Dedifferentiated amniotic fluid mesenchymal stem cell (primary cell): ENCODE measurements around the gene CT45A7.
"Not testable (repeated sequence)": the region's sequence is repeated elsewhere in the genome, so short reads cannot be mapped to it uniquely, and the experiment has no call there.

Experiments used
- DNase-seq: peaks from one replicate; pipeline ENCODE4 v3.0.0-alpha.2; 2016; ENCODE audit errors: extremely low spot score

CT45A7 gene, protein sequence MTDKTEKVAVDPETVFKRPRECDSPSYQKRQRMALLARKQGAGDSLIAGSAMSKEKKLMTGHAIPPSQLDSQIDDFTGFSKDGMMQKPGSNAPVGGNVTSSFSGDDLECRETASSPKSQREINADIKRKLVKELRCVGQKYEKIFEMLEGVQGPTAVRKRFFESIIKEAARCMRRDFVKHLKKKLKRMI

DNA sequence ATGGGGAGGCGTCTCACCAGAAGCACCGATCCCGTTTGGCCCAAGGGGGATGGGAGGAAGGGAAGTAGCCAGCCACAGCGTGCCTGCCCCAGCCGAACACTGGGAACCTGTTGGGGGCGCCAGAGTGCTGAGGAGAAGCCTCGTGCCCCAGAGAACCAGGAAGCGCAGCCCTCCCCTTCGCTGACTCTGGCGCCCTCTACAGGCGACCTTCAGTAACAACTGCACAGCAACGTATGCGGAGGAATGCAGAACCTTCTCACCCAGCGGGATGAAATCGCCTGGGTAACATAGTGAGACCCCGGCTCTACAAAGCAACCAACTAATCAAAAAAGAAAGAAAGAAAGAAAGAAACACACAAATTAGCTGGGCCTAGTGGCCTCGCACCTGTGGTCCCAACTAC lies at the start of gene CT45A7:
Gene CT45A7 (minus strand): TSS at position 101 of the 400 bp plus-strand sequence. CDS start 3,747 bp downstream, outside the sequence.
- not testable (repeated sequence) for DNase-seq

DNA sequence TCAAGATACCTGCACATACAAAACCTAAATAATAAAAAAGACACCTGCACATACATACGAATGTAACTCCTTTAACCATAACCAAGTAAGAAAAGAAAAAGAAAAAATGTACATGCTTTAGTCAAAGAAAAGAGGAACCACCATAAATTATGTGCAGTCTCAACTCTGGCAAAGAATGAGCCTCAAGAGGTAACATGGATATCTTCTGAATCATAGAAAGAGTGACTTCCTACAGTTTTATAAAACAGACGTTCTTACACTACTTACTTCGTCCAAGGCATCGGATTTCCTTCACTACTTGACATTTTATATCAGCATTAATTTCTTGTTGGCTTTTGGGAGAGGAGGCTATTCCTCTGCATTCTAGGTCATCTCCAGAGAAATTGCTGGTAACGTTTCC lies 45.7 kb upstream of the CT45A7 start:
- DNase-seq, result not testable (repeated sequence)

DNA sequence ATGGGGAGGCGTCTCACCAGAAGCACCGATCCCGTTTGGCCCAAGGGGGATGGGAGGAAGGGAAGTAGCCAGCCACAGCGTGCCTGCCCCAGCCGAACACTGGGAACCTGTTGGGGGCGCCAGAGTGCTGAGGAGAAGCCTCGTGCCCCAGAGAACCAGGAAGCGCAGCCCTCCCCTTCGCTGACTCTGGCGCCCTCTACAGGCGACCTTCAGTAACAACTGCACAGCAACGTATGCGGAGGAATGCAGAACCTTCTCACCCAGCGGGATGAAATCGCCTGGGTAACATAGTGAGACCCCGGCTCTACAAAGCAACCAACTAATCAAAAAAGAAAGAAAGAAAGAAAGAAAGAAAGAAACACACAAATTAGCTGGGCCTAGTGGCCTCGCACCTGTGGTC lies 34.6 kb upstream of the CT45A7 start, which contains the start of gene CT45A9:
Gene CT45A9 (minus strand): TSS at position 101 of the 400 bp plus-strand sequence. CDS start 3,751 bp downstream, outside the sequence.
- DNase-seq, result not testable (repeated sequence)

DNA sequence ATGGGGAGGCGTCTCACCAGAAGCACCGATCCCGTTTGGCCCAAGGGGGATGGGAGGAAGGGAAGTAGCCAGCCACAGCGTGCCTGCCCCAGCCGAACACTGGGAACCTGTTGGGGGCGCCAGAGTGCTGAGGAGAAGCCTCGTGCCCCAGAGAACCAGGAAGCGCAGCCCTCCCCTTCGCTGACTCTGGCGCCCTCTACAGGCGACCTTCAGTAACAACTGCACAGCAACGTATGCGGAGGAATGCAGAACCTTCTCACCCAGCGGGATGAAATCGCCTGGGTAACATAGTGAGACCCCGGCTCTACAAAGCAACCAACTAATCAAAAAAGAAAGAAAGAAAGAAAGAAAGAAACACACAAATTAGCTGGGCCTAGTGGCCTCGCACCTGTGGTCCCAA lies 17.4 kb upstream of the CT45A7 start, which contains the start of gene CT45A8:
Gene CT45A8 (minus strand): TSS at position 101 of the 400 bp plus-strand sequence. CDS start 3,755 bp downstream, outside the sequence.
- not testable (repeated sequence) for DNase-seq

DNA sequence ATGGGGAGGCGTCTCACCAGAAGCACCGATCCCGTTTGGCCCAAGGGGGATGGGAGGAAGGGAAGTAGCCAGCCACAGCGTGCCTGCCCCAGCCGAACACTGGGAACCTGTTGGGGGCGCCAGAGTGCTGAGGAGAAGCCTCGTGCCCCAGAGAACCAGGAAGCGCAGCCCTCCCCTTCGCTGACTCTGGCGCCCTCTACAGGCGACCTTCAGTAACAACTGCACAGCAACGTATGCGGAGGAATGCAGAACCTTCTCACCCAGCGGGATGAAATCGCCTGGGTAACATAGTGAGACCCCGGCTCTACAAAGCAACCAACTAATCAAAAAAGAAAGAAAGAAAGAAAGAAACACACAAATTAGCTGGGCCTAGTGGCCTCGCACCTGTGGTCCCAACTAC lies 17.2 kb downstream of the CT45A7 start, which contains the start of gene CT45A2:
Gene CT45A2 (minus strand): TSS at position 101 of the 400 bp plus-strand sequence. CDS start 3,747 bp downstream, outside the sequence.
- not testable (repeated sequence) for DNase-seq

DNA sequence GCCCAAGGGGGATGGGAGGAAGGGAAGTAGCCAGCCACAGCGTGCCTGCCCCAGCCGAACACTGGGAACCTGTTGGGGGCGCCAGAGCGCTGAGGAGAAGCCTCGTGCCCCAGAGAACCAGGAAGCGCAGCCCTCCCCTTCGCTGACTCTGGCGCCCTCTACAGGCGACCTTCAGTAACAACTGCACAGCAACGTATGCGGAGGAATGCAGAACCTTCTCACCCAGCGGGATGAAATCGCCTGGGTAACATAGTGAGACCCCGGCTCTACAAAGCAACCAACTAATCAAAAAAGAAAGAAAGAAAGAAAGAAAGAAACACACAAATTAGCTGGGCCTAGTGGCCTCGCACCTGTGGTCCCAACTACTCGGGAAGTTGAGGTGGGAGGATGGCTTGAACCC lies 34.4 kb downstream of the CT45A7 start, which contains the start of gene CT45A6:
Gene CT45A6 (minus strand): TSS at position 101 of the 400 bp plus-strand sequence. CDS start 3,794 bp downstream, outside the sequence.
- not testable (repeated sequence) for DNase-seq

DNA sequence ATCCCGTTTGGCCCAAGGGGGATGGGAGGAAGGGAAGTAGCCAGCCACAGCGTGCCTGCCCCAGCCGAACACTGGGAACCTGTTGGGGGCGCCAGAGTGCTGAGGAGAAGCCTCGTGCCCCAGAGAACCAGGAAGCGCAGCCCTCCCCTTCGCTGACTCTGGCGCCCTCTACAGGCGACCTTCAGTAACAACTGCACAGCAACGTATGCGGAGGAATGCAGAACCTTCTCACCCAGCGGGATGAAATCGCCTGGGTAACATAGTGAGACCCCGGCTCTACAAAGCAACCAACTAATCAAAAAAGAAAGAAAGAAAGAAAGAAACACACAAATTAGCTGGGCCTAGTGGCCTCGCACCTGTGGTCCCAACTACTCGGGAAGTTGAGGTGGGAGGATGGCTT lies 51.7 kb downstream of the CT45A7 start, which contains the start of gene CT45A5:
Gene CT45A5 (minus strand): TSS at position 101 of the 400 bp plus-strand sequence. CDS start 3,774 bp downstream, outside the sequence.
- not testable (repeated sequence) for DNase-seq
